GM23338 (cell line): ENCODE data around the gene GPAM. TPM values are rescaled to one million over a fixed set of nuclear protein-coding genes. Genes with fewer than 3 reads are reported as not detected.
"Not testable (repeated sequence)": the region's sequence is repeated elsewhere in the genome, so short reads cannot be mapped to it uniquely, and the experiment has no call there.

Experiments used
- ATAC-seq: fragments of 200-7000 bp; cut with Tn5 transposase; 3 replicates; pipeline ENCODE4 v1.9.1; 2020
- DNase-seq: peaks from one replicate; pipeline ENCODE4 v3.0.0-alpha.2; 2015; ENCODE audit warnings: low spot score
- H2AFZ ChIP-seq: fragments of 200-600 bp; sonication (generic); 2 replicates; pipeline ENCODE4 v1.8.0; 2016; ENCODE audit warnings: antibody characterized with exemption, mild to moderate bottlenecking, moderate library complexity
- H3F3A ChIP-seq: fragments of 200-600 bp; sonication (generic); replicated peaks from 2 replicates; pipeline ENCODE4 v1.8.0; 2017; ENCODE audit warnings: antibody characterized with exemption, mixed run types, low read depth
- H3K27ac ChIP-seq: fragments of 200-600 bp; sonication (generic); 2 replicates; pipeline ENCODE4 v1.6.1; 2016; ENCODE audit warnings: low read depth
- H3K27me3 ChIP-seq: fragments of 200-600 bp; sonication (generic); 2 replicates; pipeline ENCODE4 v1.8.0; 2016; ENCODE audit warnings: mild to moderate bottlenecking, mixed run types, moderate library complexity; ENCODE audit not compliant: insufficient read depth
- H3K36me3 ChIP-seq: fragments of 200-600 bp; sonication (generic); 2 replicates; pipeline ENCODE4 v1.8.0; 2016; ENCODE audit warnings: mild to moderate bottlenecking; ENCODE audit not compliant: insufficient read depth
- H3K4me1 ChIP-seq: fragments of 200-600 bp; sonication (generic); 2 replicates; pipeline ENCODE4 v1.8.0; 2016; ENCODE audit warnings: mild to moderate bottlenecking, moderate library complexity; ENCODE audit not compliant: insufficient read depth
- H3K4me2 ChIP-seq: fragments of 200-600 bp; sonication (generic); 2 replicates; pipeline ENCODE4 v1.7.1; 2017; ENCODE audit warnings: mixed run types
- H3K4me3 ChIP-seq: fragments of 200-600 bp; sonication (generic); 2 replicates; pipeline ENCODE4 v1.6.1; 2016; ENCODE audit warnings: mixed run types
- H3K79me2 ChIP-seq: fragments of 200-600 bp; sonication (generic); replicated peaks from 2 replicates; pipeline ENCODE4 v1.8.0; 2017; ENCODE audit warnings: mild to moderate bottlenecking; ENCODE audit not compliant: insufficient read depth
- H3K9me2 ChIP-seq: fragments of 200-600 bp; sonication (generic); 2 replicates; pipeline ENCODE4 v1.8.0; 2017; ENCODE audit not compliant: insufficient read depth
- H4K20me1 ChIP-seq: fragments of 200-600 bp; sonication (generic); replicated peaks from 2 replicates; pipeline ENCODE4 v1.8.0; 2017; ENCODE audit warnings: mild to moderate bottlenecking; ENCODE audit not compliant: insufficient read depth
- H3K27ac Mint-ChIP-seq: 2 replicates; pipeline ENCODE4 v1.8.0; 2020; ENCODE audit warnings: inconsistent platforms, mild to moderate bottlenecking, moderate library complexity, mixed read lengths
- H3K27me3 Mint-ChIP-seq: 3 replicates; pipeline ENCODE4 v1.8.0; 2022; ENCODE audit warnings: low read depth, mild to moderate bottlenecking, moderate library complexity, mixed read lengths, inconsistent platforms; ENCODE audit not compliant: insufficient read depth, poor library complexity
- H3K36me3 Mint-ChIP-seq: 3 replicates; pipeline ENCODE4 v1.8.0; 2021; ENCODE audit warnings: low read depth, mild to moderate bottlenecking, inconsistent platforms, moderate library complexity, mixed read lengths
- H3K4me1 Mint-ChIP-seq: 3 replicates; pipeline ENCODE4 v1.8.0; 2020; ENCODE audit warnings: mild to moderate bottlenecking, inconsistent platforms, mixed read lengths
- H3K4me3 Mint-ChIP-seq: 3 replicates; pipeline ENCODE4 v1.8.0; 2021; ENCODE audit warnings: moderate library complexity, mild to moderate bottlenecking, inconsistent platforms, mixed read lengths
- H3K9me3 Mint-ChIP-seq: 3 replicates; pipeline ENCODE4 v1.8.0; 2020; ENCODE audit warnings: moderate library complexity, mild to moderate bottlenecking, inconsistent platforms, mixed read lengths
- CTCF ChIP-seq, 2 experiments: fragments of 200-600 bp in 1 of 2; sonication (generic) in 1 of 2; conservative IDR thresholded peaks; 2 replicates each; pipeline versions ENCODE4 v1.5.1 to v1.6.1; 2016 to 2017; ENCODE audit warnings: antibody characterized with exemption in 2 of 2, low read depth in 2 of 2, mild to moderate bottlenecking in 2 of 2, moderate library complexity in 1 of 2
- ETS1 ChIP-seq: IDR thresholded peaks from 2 replicates; pipeline ENCODE4 v1.6.1; 2016; ENCODE audit warnings: antibody characterized with exemption
- EZH2 ChIP-seq: fragments of 200-600 bp; sonication (generic); IDR thresholded peaks from one replicate; pipeline ENCODE4 v1.8.0; 2017; ENCODE audit warnings: antibody characterized with exemption, mild to moderate bottlenecking, low read depth; ENCODE audit not compliant: unreplicated experiment
- EZH2phosphoT487 ChIP-seq: fragments of 200-600 bp; sonication (generic); IDR thresholded peaks from one replicate; pipeline ENCODE4 v1.8.1; 2018; ENCODE audit warnings: antibody characterized with exemption; ENCODE audit not compliant: unreplicated experiment
- JUNB ChIP-seq: IDR thresholded peaks from one replicate; pipeline ENCODE4 v1.6.1; 2016; ENCODE audit warnings: antibody characterized with exemption; ENCODE audit not compliant: unreplicated experiment
- REST ChIP-seq: IDR thresholded peaks from one replicate; pipeline ENCODE4 v1.6.1; 2018; ENCODE audit warnings: antibody characterized with exemption; ENCODE audit not compliant: unreplicated experiment
- ZNF114 ChIP-seq: fragments of 250-450 bp; sonication (Bioruptor Pico); IDR thresholded peaks from 2 replicates; pipeline ENCODE4 v1.5.0; 2020; ENCODE audit warnings: mild to moderate bottlenecking, moderate library complexity
- ZNF331 ChIP-seq: fragments of 250-450 bp; sonication (Bioruptor Pico); IDR thresholded peaks from 2 replicates; pipeline ENCODE4 v1.5.0; 2020; ENCODE audit warnings: low read depth, mild to moderate bottlenecking, moderate library complexity
- polyA plus RNA-seq: library from polyadenylated mRNA; unstranded; fragments of >200 nt; fragmentation: Nextera tagmentation; extraction: Ambion mirVana; gene quantifications from 2 replicates; pipeline ENCODE4 v1.2.1, GENCODE V29; 2016
- total RNA-seq: library from RNA; depleted of rRNA; stranded (reverse); fragments of >200 nt; shearing (Covaris generic); gene quantifications from 2 replicates; pipeline ENCODE4 v1.2.3, GENCODE V29; 2014

Gene GPAM
- total and polyA plus RNA-seq, 2 experiments from 2014 or later, result 5.5 to 16.6 TPM

- no peak for TF ChIP-seq ETS1
- no peak for TF ChIP-seq ZNF331
Observed at GRCh38 chr10:112201334-112201733, 17.8 kb upstream of the GPAM start (continued).

GRCh38 chr10:112200259-112200658, 16.7 kb upstream of the GPAM start:
- H3K36me3 Mint-ChIP-seq, H4K20me1 ChIP-seq, H3K36me3 ChIP-seq, H3K27ac ChIP-seq, H3K27me3 Mint-ChIP-seq, H3K4me3 ChIP-seq, H3K4me3 Mint-ChIP-seq, ATAC-seq, H3K4me1 ChIP-seq, H3F3A ChIP-seq, H3K4me2 ChIP-seq, H3K9me3 Mint-ChIP-seq, H3K27me3 ChIP-seq, H3K27ac Mint-ChIP-seq, DNase-seq, H2AFZ ChIP-seq, H3K79me2 ChIP-seq, H3K4me1 Mint-ChIP-seq, H3K9me2 ChIP-seq: not testable (repeated sequence)

- not testable (repeated sequence) for H4K20me1 ChIP-seq, H3K27ac Mint-ChIP-seq, H3K9me3 Mint-ChIP-seq
Observed at GRCh38 chr10:112197662-112198061, 14.1 kb upstream of the GPAM start.

GRCh38 chr10:112195224-112195623, 11.7 kb upstream of the GPAM start:
- DNase-seq (no peak), ATAC-seq (no peak)
- no peak overlapping the region for H2AFZ ChIP-seq
- Mint-ChIP-seq H3K9me3 (no peaks in the 10 kb centered on the region), H3K27me3 (peaks cover 2% of the 10 kb centered on the region), H3K4me3 (no peak overlapping the region), H3K4me1 (no peaks in the 10 kb centered on the region), H3K27ac (no peak overlapping the region), H3K36me3 (no peaks in the 10 kb centered on the region)
- no peak overlapping the region for H3K4me3 ChIP-seq
- no peaks in the 10 kb centered on the region for H3K27me3 ChIP-seq
- peaks cover 6% of the 10 kb centered on the region; the same call in 1 of the 2 replicates for H3K9me2 ChIP-seq
- no peaks in the 10 kb centered on the region for H3K4me1 ChIP-seq
- no peaks in the 10 kb centered on the region for H3K36me3 ChIP-seq
- H3K27ac ChIP-seq, result no peak overlapping the region
- H3F3A ChIP-seq, result no peaks in the 10 kb centered on the region
- no peaks in the 10 kb centered on the region for H3K79me2 ChIP-seq
- H3K4me2 ChIP-seq, result no peak overlapping the region
- no peaks in the 10 kb centered on the region for H4K20me1 ChIP-seq
- TF ChIP-seq ZNF114 (CRISPR knock-in tag) (no peak), EZH2 (no peak), ETS1 (no peak), JUNB (no peak), REST (no peak), CTCF (conservative IDR thresholded peaks at IDR 0.05; ENCODE audit: low read depth in 2 of 2) (no peak), EZH2phosphoT487 (no peak)

More at GRCh38 chr10:112197662-112198061, 14.1 kb upstream of the GPAM start:
- H3K4me3 Mint-ChIP-seq, H3K4me2 ChIP-seq, H3K36me3 ChIP-seq, H3K9me2 ChIP-seq, H3K4me1 Mint-ChIP-seq, H3K4me3 ChIP-seq, H3K27me3 ChIP-seq, H3K79me2 ChIP-seq, DNase-seq, H3K36me3 Mint-ChIP-seq, ATAC-seq, H3K4me1 ChIP-seq, H3K27ac ChIP-seq, H3K27me3 Mint-ChIP-seq, H3F3A ChIP-seq, H2AFZ ChIP-seq: not testable (repeated sequence)
